ENCODE data around the gene LARGE1. TPM values are rescaled to one million over a fixed set of nuclear protein-coding genes. Genes with fewer than 3 reads are reported as not detected.
"Not testable (repeated sequence)": the region's sequence is repeated elsewhere in the genome, so short reads cannot be mapped to it uniquely, and the experiment has no call there.

Gene LARGE1
- total RNA-seq, 3 donors from 2014 or later: 23.6 to 27.8 (median 26.1) TPM

DNA sequence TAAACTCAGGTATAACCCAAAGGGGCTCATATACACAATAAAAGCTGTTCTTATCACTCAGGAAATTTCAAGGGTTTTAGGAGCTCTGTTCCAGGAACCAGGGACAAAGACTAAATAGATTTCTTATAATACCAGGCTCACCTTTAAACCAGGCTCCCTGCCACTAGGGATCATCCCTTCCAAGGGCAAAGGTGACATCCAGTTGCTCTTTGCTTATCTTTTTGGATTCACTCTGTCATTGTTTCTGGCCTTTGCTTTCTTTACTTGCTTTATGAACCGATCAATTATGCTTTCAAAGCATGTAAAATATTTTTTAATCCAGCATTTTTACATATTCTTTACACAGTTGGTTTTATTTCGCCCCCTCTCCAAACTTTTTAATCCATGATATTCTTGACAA, 540.4 kb downstream of the LARGE1 start:
- H3K36me3 ChIP-seq: no peaks in the 10 kb centered on the region
- DNase-seq (ENCODE audit: low spot score in 2 of 2): no peak
- peaks cover 0 to 13% of the 10 kb centered on the region in 2 donors for H3K9me3 ChIP-seq
- H3K27ac ChIP-seq: no peak overlapping the region
- no peak for TF ChIP-seq POLR2A (IDR thresholded peaks at IDR 0.05)
- TF ChIP-seq POLR2AphosphoS5 (IDR thresholded peaks at IDR 0.05): no peak
- no peak for TF ChIP-seq CTCF (IDR thresholded peaks at IDR 0.05)
- no peak overlapping the region for H3K4me3 ChIP-seq
- intact Hi-C loops (cut with DNase I; ENCODE audit: low total_unique reads): no loop called here
- H3K27me3 ChIP-seq: no peaks in the 10 kb centered on the region
- no peaks in the 10 kb centered on the region for H3K4me1 ChIP-seq

- H3K27ac ChIP-seq: no peak overlapping the region
- DNase-seq (ENCODE audit: low spot score in 2 of 2): no peak
- no peak for TF ChIP-seq CTCF (IDR thresholded peaks at IDR 0.05)
- TF ChIP-seq POLR2AphosphoS5 (IDR thresholded peaks at IDR 0.05): no peak
- no peak for TF ChIP-seq POLR2A (IDR thresholded peaks at IDR 0.05)
- no peaks in the 10 kb centered on the region for H3K36me3 ChIP-seq
- intact Hi-C loops (cut with DNase I; ENCODE audit: low total_unique reads): no loop called here
- no peaks in the 10 kb centered on the region for H3K4me1 ChIP-seq
- H3K4me3 ChIP-seq: no peak overlapping the region
- H3K9me3 ChIP-seq: peaks cover 0 to 4% of the 10 kb centered on the region in 2 donors
- H3K27me3 ChIP-seq: no peaks in the 10 kb centered on the region
Measured at GRCh38 chr22:33372875-33373274, 547.4 kb downstream of the LARGE1 start.

DNA sequence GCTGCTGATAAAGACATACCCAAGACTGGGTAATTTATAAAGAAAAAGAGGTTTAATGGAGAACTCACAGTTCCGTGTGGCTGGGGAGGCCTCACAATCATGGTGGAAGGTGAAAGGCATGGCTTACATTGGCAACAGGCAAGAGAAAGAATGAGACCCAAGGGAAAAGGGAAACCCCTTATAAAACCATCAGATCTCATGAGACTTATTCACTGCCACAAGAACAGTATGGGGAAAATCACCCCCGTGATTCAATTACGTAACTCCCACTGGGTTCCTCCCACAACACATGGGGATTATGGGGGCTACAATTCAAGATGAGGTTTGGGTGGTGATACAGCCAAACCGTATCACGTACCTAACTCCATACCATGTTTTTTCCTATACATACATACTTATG, 557.0 kb downstream of the LARGE1 start:
- H3K27me3 ChIP-seq; intact Hi-C loops (cut with DNase I; ENCODE audit: low total_unique reads); H3K4me1 ChIP-seq; DNase-seq (ENCODE audit: low spot score in 2 of 2); H3K9me3 ChIP-seq; H3K36me3 ChIP-seq; H3K27ac ChIP-seq; H3K4me3 ChIP-seq: not testable (repeated sequence)

GRCh38 chr22:33362702-33363101, 557.6 kb downstream of the LARGE1 start:
- Histone ChIP-seq H3K36me3 (no peaks in the 10 kb centered on the region), H3K4me3 (no peak overlapping the region), H3K9me3 (no peaks in the 10 kb centered on the region), H3K27ac (no peak overlapping the region), H3K4me1 (no peaks in the 10 kb centered on the region), H3K27me3 (no peaks in the 10 kb centered on the region)
- no peak for DNase-seq (ENCODE audit: low spot score in 2 of 2)
- intact Hi-C loops (cut with DNase I; ENCODE audit: low total_unique reads): no loop called here
- TF ChIP-seq POLR2AphosphoS5 (IDR thresholded peaks at IDR 0.05) (no peak), POLR2A (IDR thresholded peaks at IDR 0.05) (no peak), CTCF (IDR thresholded peaks at IDR 0.05) (no peak)

- no peak overlapping the region for H3K4me3 ChIP-seq
- no peaks in the 10 kb centered on the region for H3K9me3 ChIP-seq
- TF ChIP-seq POLR2A (IDR thresholded peaks at IDR 0.05) (no peak), POLR2AphosphoS5 (IDR thresholded peaks at IDR 0.05) (no peak), CTCF (IDR thresholded peaks at IDR 0.05) (no peak)
- H3K27ac ChIP-seq: no peak overlapping the region
- H3K4me1 ChIP-seq: no peaks in the 10 kb centered on the region
- DNase-seq (ENCODE audit: low spot score in 2 of 2): no peak
- H3K27me3 ChIP-seq: no peaks in the 10 kb centered on the region
- intact Hi-C loops (cut with DNase I; ENCODE audit: low total_unique reads): no loop called here
- no peaks in the 10 kb centered on the region for H3K36me3 ChIP-seq
Measured at GRCh38 chr22:33361581-33361980, 558.7 kb downstream of the LARGE1 start.

DNA sequence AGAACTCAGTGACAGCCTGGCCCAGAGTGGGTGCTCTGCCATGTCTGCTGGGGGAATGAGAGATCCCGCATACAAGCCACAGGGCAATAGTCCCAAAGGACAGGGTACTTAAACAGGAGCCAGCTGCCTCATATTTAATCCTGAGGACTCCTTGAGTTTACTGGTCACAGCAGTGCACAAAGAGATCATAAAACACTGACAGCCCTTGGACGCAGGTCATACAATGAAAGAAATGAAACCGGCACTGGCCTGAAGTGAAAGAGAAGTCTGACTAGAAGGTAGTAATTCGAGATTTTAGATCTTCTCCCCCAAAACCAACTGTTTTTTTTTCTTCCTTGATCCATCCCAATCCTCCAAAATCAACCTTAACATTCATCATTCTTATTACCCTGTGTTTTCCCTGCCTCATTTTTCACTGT, 562.3 kb downstream of the LARGE1 start:
- H3K27me3 ChIP-seq: no peaks in the 10 kb centered on the region
- TF ChIP-seq POLR2AphosphoS5 (IDR thresholded peaks at IDR 0.05) (no peak), CTCF (IDR thresholded peaks at IDR 0.05) (no peak), POLR2A (IDR thresholded peaks at IDR 0.05) (no peak)
- H3K27ac ChIP-seq: no peak overlapping the region
- no peaks in the 10 kb centered on the region for H3K9me3 ChIP-seq
- intact Hi-C loops (cut with DNase I; ENCODE audit: low total_unique reads): no loop called here
- no peaks in the 10 kb centered on the region for H3K4me1 ChIP-seq
- H3K4me3 ChIP-seq: no peak overlapping the region
- H3K36me3 ChIP-seq: no peaks in the 10 kb centered on the region
- DNase-seq (ENCODE audit: low spot score in 2 of 2): no peak
